ENCODE data around the gene SCAMP3. TPM values are rescaled to one million over a fixed set of nuclear protein-coding genes. Genes with fewer than 3 reads are reported as not detected.
A peak's percentile ranks its signal among the peaks of the same experiment; 100 is the strongest.
"Not testable (repeated sequence)": the region's sequence is repeated elsewhere in the genome, so short reads cannot be mapped to it uniquely, and the experiment has no call there.

The SCAMP3 gene
- polyA plus RNA-seq, 1 donor from 2014 or later = 34.6 TPM

DNA sequence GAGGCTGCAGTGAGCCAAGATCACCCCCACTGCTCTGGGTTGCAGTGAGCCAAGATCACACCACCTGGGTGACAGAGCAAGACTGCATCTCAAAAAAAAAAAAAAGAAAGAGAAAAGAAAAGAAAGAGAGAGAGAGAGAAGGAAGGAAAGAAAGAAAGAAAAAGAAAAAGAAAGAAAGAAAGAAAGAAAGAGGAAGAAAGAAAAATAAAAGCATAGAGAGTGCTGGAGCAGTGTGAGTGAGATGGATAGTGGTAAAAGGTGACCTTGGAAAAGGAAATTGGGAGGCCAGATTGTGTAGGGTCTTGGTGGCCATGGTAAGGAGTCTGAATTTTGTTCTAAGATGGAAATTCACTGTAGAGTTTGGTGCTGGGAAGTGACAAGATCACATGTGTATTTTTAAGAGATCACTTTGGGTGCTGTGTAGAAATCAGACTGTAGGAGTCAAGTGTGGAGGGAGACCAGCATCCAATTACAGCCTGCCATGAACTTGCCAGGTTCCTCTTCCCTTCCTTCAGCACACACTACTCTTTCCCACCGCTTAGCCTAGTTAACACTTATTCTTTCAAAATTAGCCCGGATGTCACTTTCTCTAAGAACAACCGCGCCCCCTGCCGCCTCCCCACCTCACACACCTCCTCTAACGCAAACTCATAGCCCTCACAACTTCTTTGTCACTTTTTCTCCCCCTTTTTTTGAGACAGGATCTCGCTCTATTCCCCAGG, 35.8 kb downstream of the SCAMP3 start:
- Histone ChIP-seq H4K20me1 (ENCODE audit: insufficient read depth) (no peaks in the 10 kb centered on the region), H3K79me2 (replicated peaks; ENCODE audit: insufficient read depth, low read length) (peaks cover 11% of the 10 kb centered on the region), H3K9ac (ENCODE audit: low read length) (peak overlapping the region; percentile 88), H3K27me3 (ENCODE audit: insufficient read depth, low read depth, low read length) (no peaks in the 10 kb centered on the region), H3K27ac (ENCODE audit: low read length) (peak overlapping the region; percentile 97), H3K4me3 (ENCODE audit: low read length) (peak overlapping the region; percentile 92), H3K4me2 (ENCODE audit: low read length) (peak overlapping the region; percentile 83), H3K9me2 (ENCODE audit: insufficient read depth, low read length) (no peaks in the 10 kb centered on the region), H2AFZ (ENCODE audit: low read depth, low read length) (peak overlapping the region; percentile 81), H3K36me3 (ENCODE audit: insufficient read depth, low read length) (no peaks in the 10 kb centered on the region), H3K9me3 (ENCODE audit: low read length) (no peaks in the 10 kb centered on the region), H3F3A (ENCODE audit: insufficient read depth, low read length, poor library complexity, severe bottlenecking) (peaks cover 6% of the 10 kb centered on the region)
- TF ChIP-seq, protein P1, sequence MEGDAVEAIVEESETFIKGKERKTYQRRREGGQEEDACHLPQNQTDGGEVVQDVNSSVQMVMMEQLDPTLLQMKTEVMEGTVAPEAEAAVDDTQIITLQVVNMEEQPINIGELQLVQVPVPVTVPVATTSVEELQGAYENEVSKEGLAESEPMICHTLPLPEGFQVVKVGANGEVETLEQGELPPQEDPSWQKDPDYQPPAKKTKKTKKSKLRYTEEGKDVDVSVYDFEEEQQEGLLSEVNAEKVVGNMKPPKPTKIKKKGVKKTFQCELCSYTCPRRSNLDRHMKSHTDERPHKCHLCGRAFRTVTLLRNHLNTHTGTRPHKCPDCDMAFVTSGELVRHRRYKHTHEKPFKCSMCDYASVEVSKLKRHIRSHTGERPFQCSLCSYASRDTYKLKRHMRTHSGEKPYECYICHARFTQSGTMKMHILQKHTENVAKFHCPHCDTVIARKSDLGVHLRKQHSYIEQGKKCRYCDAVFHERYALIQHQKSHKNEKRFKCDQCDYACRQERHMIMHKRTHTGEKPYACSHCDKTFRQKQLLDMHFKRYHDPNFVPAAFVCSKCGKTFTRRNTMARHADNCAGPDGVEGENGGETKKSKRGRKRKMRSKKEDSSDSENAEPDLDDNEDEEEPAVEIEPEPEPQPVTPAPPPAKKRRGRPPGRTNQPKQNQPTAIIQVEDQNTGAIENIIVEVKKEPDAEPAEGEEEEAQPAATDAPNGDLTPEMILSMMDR (IDR thresholded peaks at IDR 0.05; ENCODE audit: poor library complexity, severe bottlenecking) = peak; percentile 75
- TF ChIP-seq MXI1 (conservative IDR thresholded peaks at IDR 0.05; ENCODE audit: poor library complexity, severe bottlenecking) = no peak
- TF ChIP-seq RAD21 (conservative IDR thresholded peaks at IDR 0.05) = peak; percentile 64
- peak; percentile 58 for TF ChIP-seq SMC3 (conservative IDR thresholded peaks at IDR 0.05; ENCODE audit: poor library complexity)
- no peak for TF ChIP-seq EZH2 (IDR thresholded peaks at IDR 0.05; ENCODE audit: borderline replicate concordance, insufficient read depth, low read length, poor library complexity, severe bottlenecking)

DNA sequence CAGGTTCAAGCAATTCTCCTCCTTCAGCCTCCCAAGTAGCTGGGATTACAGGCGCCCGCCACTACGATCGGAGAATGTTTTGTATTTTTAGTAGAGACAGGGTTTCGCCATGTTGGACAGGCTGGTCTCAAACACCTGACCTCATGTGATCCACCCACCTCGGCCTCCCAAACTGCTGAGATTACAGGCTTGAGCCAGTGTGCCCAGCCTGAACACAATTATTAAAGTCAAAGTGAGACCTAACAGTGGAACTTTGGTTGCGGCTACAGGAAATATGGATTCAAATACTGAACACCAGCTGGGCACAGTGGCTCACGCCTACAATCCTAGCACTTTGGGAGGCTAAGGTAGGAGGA, 36.8 kb downstream of the SCAMP3 start:
- not testable (repeated sequence) for H2AFZ ChIP-seq (ENCODE audit: low read depth, low read length); H3K27ac ChIP-seq (ENCODE audit: low read length); H4K20me1 ChIP-seq (ENCODE audit: insufficient read depth); H3K27me3 ChIP-seq (ENCODE audit: insufficient read depth, low read depth, low read length); H3K9ac ChIP-seq (ENCODE audit: low read length); H3K9me2 ChIP-seq (ENCODE audit: insufficient read depth, low read length); H3K4me2 ChIP-seq (ENCODE audit: low read length); H3K36me3 ChIP-seq (ENCODE audit: insufficient read depth, low read length); H3F3A ChIP-seq (ENCODE audit: insufficient read depth, low read length, poor library complexity, severe bottlenecking); H3K9me3 ChIP-seq (ENCODE audit: low read length)
- Histone ChIP-seq H3K79me2 (replicated peaks; ENCODE audit: insufficient read depth, low read length) (peaks cover 11% of the 10 kb centered on the region), H3K4me3 (ENCODE audit: low read length) (peak overlapping the region; percentile 92)

DNA sequence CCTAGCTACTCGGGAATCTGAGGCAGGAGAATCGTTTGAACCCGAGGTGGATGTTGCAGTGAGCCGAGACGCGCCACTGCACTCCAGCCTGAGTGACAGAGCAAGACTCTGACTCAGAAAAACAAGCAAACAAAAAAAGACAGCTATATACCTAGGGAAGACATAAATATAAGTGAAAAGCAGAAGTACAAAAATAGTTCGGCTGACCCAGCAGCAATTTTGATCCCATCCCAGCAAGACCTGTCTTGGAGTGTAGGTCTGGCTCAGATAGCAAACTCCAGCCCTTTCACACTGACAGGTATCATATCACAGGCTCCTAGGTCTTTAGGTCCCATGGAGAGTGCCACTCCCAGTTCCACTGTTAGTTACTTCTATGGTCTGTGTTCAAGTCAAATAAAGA, 39.1 kb downstream of the SCAMP3 start:
- Histone ChIP-seq H4K20me1 (ENCODE audit: insufficient read depth) (no peaks in the 10 kb centered on the region), H3K27me3 (ENCODE audit: insufficient read depth, low read depth, low read length) (no peaks in the 10 kb centered on the region), H3K4me3 (ENCODE audit: low read length) (no peak overlapping the region), H3K36me3 (ENCODE audit: insufficient read depth, low read length) (no peaks in the 10 kb centered on the region), H3K79me2 (replicated peaks; ENCODE audit: insufficient read depth, low read length) (peaks cover 11% of the 10 kb centered on the region), H2AFZ (ENCODE audit: low read depth, low read length) (no peak overlapping the region), H3K4me2 (ENCODE audit: low read length) (no peak overlapping the region), H3F3A (ENCODE audit: insufficient read depth, low read length, poor library complexity, severe bottlenecking) (peaks cover 6% of the 10 kb centered on the region), H3K9me2 (ENCODE audit: insufficient read depth, low read length) (no peaks in the 10 kb centered on the region), H3K9me3 (ENCODE audit: low read length) (no peaks in the 10 kb centered on the region), H3K27ac (ENCODE audit: low read length) (no peak overlapping the region), H3K9ac (ENCODE audit: low read length) (no peak overlapping the region)
- TF ChIP-seq, protein P2, sequence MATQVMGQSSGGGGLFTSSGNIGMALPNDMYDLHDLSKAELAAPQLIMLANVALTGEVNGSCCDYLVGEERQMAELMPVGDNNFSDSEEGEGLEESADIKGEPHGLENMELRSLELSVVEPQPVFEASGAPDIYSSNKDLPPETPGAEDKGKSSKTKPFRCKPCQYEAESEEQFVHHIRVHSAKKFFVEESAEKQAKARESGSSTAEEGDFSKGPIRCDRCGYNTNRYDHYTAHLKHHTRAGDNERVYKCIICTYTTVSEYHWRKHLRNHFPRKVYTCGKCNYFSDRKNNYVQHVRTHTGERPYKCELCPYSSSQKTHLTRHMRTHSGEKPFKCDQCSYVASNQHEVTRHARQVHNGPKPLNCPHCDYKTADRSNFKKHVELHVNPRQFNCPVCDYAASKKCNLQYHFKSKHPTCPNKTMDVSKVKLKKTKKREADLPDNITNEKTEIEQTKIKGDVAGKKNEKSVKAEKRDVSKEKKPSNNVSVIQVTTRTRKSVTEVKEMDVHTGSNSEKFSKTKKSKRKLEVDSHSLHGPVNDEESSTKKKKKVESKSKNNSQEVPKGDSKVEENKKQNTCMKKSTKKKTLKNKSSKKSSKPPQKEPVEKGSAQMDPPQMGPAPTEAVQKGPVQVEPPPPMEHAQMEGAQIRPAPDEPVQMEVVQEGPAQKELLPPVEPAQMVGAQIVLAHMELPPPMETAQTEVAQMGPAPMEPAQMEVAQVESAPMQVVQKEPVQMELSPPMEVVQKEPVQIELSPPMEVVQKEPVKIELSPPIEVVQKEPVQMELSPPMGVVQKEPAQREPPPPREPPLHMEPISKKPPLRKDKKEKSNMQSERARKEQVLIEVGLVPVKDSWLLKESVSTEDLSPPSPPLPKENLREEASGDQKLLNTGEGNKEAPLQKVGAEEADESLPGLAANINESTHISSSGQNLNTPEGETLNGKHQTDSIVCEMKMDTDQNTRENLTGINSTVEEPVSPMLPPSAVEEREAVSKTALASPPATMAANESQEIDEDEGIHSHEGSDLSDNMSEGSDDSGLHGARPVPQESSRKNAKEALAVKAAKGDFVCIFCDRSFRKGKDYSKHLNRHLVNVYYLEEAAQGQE (IDR thresholded peaks at IDR 0.05; ENCODE audit: borderline replicate concordance) = no peak
- TF ChIP-seq MXI1 (conservative IDR thresholded peaks at IDR 0.05; ENCODE audit: poor library complexity, severe bottlenecking) (no peak), TAF1 (IDR thresholded peaks at IDR 0.05; ENCODE audit: low read depth) (no peak), EP300 (conservative IDR thresholded peaks at IDR 0.05; ENCODE audit: poor library complexity, severe bottlenecking) (no peak), POLR2AphosphoS5 (IDR thresholded peaks at IDR 0.05) (no peak), EZH2 (IDR thresholded peaks at IDR 0.05; ENCODE audit: borderline replicate concordance, insufficient read depth, low read length, poor library complexity, severe bottlenecking) (no peak), RAD21 (conservative IDR thresholded peaks at IDR 0.05) (no peak), SMC3 (conservative IDR thresholded peaks at IDR 0.05; ENCODE audit: poor library complexity) (no peak)
- TF ChIP-seq, protein P1 (IDR thresholded peaks at IDR 0.05; ENCODE audit: poor library complexity, severe bottlenecking) = no peak

DNA sequence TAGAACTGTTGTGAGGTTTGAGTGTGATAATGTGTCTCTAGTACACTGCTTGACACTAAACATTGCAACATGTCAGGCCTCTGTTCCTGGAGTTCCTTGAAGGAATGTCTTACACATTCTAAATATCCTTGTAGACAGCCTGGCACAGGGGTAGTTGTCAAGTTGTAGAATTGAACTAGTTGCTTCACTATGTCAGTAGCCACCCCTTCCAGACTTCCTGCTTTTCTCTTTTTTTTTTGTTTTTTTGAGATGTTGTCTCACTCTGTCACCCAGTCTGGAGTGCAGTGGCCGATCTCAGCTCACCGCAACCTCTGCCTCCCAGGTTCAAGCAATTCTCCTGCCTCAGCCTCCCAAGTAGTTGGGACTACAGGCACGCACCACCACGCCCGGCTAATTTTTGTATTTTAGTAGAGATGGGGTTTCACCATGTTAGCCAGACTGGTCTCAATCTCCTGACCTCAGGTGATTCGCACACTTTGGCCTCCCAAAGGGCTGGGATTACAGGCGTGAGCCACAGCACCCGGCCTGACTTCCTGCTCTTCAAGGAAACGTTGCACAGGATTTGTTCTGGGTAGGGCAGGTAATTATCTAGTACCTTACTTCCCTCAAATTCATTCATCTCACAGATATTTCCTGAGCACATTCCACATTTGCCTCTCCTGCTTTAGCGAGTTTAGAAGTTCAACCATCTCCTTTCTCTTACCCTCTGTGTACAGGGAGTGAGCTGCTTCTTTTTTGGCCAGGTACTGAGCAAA, 41.8 kb downstream of the SCAMP3 start:
- H3K9me2 ChIP-seq (ENCODE audit: insufficient read depth, low read length); H4K20me1 ChIP-seq (ENCODE audit: insufficient read depth); H3K79me2 ChIP-seq (replicated peaks; ENCODE audit: insufficient read depth, low read length); H3K36me3 ChIP-seq (ENCODE audit: insufficient read depth, low read length); H3K4me3 ChIP-seq (ENCODE audit: low read length); H2AFZ ChIP-seq (ENCODE audit: low read depth, low read length); H3K9me3 ChIP-seq (ENCODE audit: low read length); H3F3A ChIP-seq (ENCODE audit: insufficient read depth, low read length, poor library complexity, severe bottlenecking); H3K4me2 ChIP-seq (ENCODE audit: low read length); H3K27ac ChIP-seq (ENCODE audit: low read length); H3K27me3 ChIP-seq (ENCODE audit: insufficient read depth, low read depth, low read length); H3K9ac ChIP-seq (ENCODE audit: low read length): not testable (repeated sequence)
